Retinal pigment epithelial cell (primary cell): ENCODE results near the gene RSAD2.

Source experiments
- DNase-seq: peaks from one replicate; pipeline ENCODE4 v3.0.0-alpha.2; 2010; ENCODE audit warnings: low read depth
- H3K4me3 ChIP-seq: 2 replicates; pipeline ENCODE4 v1.5.1; 2011; ENCODE audit warnings: mild to moderate bottlenecking, low read length, control low read depth, moderate library complexity
- CTCF ChIP-seq: conservative IDR thresholded peaks from 2 replicates; pipeline ENCODE4 v1.5.1; 2011; ENCODE audit warnings: low read depth, low read length, control low read depth, inconsistent platforms

RSAD2 gene

GRCh38 chr2:6877402-6878304 lies at the start of gene RSAD2:
Gene RSAD2 (plus strand): TSS chr2:6877777. CDS start chr2:6877801, 24 bp downstream.
- H3K4me3 ChIP-seq = peak within 1 kb of the TSS; percentile 45
- DNase-seq = peak; percentile 39
- TF ChIP-seq CTCF = peak; percentile 20

- no peak overlapping the region for H3K4me3 ChIP-seq
- DNase-seq = peak; percentile 23
- peak; percentile 49 for TF ChIP-seq CTCF
Measured at GRCh38 chr2:6828299-6828584, 49.3 kb upstream of the RSAD2 start.

- no peak for TF ChIP-seq CTCF
- no peak overlapping the region for H3K4me3 ChIP-seq
- no peak for DNase-seq
Measured at GRCh38 chr2:6831229-6831628, 46.3 kb upstream of the RSAD2 start.

- TF ChIP-seq CTCF = no peak
- H3K4me3 ChIP-seq = no peak overlapping the region
- DNase-seq = no peak
Measured at GRCh38 chr2:6832596-6833299, 44.8 kb upstream of the RSAD2 start.

- TF ChIP-seq CTCF = no peak
- DNase-seq = no peak
- H3K4me3 ChIP-seq = no peak overlapping the region
Measured at GRCh38 chr2:6833300-6833604, 44.3 kb upstream of the RSAD2 start.

GRCh38 chr2:6834163-6834562 lies 43.4 kb upstream of the RSAD2 start:
- H3K4me3 ChIP-seq = no peak overlapping the region
- DNase-seq = no peak
- TF ChIP-seq CTCF = no peak

GRCh38 chr2:6835467-6835866 lies 42.1 kb upstream of the RSAD2 start:
- no peak for DNase-seq
- no peak overlapping the region for H3K4me3 ChIP-seq
- no peak for TF ChIP-seq CTCF
